Measurements from ENCODE around the gene ZNF750. TPM values are rescaled to one million over a fixed set of nuclear protein-coding genes. Genes with fewer than 3 reads are reported as not detected.

Gene ZNF750
- total and polyA plus RNA-seq, 10 of the 15 experiments (the other 5 are each of a cell fraction or from before 2014, with no cell fraction given), result 0.06 TPM; not detected in 9

DNA sequence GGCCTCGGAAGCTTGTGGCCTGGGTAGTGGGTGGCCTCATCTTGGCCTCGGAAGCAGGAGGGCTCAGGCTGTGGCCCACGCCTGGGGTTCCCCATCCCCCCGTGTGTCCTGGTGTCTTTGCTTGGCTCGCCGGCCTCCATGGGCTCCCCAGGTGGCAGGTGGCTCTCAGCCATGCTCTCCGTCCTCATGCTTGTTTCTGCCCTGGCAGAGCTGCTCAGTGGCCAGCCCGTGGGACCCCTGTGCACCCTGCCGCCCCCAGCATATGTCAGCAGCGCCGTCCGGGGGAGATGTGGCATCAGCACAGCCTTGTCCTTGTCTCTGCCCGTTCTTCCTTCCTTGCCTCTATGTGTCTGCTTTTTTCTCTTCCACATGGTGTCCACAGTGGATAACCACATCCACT is 49.4 kb downstream of the ZNF750 start:
- Histone ChIP-seq H3K4me3 (no peak overlapping the region), H3K27ac (ENCODE audit: control insufficient read depth, insufficient read depth) (no peak overlapping the region), H2AFZ (ENCODE audit: control insufficient read depth, low read depth, low read length) (no peak overlapping the region), H4K20me1 (ENCODE audit: control insufficient read depth, insufficient read depth) (no peaks in the 10 kb centered on the region), H3K36me3 (ENCODE audit: control insufficient read depth in 2 of 2, insufficient read depth in 2 of 2, low read length in 1 of 2) (no peaks in the 10 kb centered on the region; a peak in 2 of 4 replicates), H3K4me2 (ENCODE audit: control insufficient read depth, insufficient read depth) (no peak overlapping the region), H3K4me1 (ENCODE audit: control insufficient read depth, insufficient read depth, low read length) (peaks cover 8% of the 10 kb centered on the region; the same call in 1 of the 2 replicates), H3K9me3 (replicated peaks; ENCODE audit: control insufficient read depth, insufficient read depth, low read length) (no peaks in the 10 kb centered on the region), H3K9ac (ENCODE audit: control insufficient read depth, insufficient read depth, low read length) (no peak overlapping the region), H3K79me2 (ENCODE audit: control insufficient read depth, insufficient read depth, low read length) (no peaks in the 10 kb centered on the region), H3K27me3 (replicated peaks in 1 of 2; ENCODE audit: control insufficient read depth in 2 of 2, insufficient read depth in 2 of 2, low read length in 1 of 2) (no peaks in the 10 kb centered on the region)
- BruUV-seq (replicated peaks), result no TSS peak
- SMC1A ChIA-PET (ENCODE audit: uncharacterized antibody, unreplicated experiment), result no interaction called here
- CTCF ChIA-PET, result interaction anchor here (1.2 kb wide), 1 partner anchor 8 kb away, joined by 4 read pairs; no protein-coding TSS in a partner anchor
- POLR2A ChIA-PET, result no interaction called here
- DNase-seq (ENCODE audit: low read depth, low spot score) (no peak), ATAC-seq (no peak), FAIRE-seq (no peak)
- in situ Hi-C loops (cut with MboI) (no loop called here), intact Hi-C loops (cut with micrococcal nuclease; ENCODE audit: unreplicated experiment) (no loop called here)
- RAD21 ChIA-PET (ENCODE audit: unreplicated experiment), result interaction anchor here (1.0 kb wide), 1 partner anchor 126 kb away, joined by 3 read pairs; no protein-coding TSS in a partner anchor
- TF ChIP-seq, protein P1, sequence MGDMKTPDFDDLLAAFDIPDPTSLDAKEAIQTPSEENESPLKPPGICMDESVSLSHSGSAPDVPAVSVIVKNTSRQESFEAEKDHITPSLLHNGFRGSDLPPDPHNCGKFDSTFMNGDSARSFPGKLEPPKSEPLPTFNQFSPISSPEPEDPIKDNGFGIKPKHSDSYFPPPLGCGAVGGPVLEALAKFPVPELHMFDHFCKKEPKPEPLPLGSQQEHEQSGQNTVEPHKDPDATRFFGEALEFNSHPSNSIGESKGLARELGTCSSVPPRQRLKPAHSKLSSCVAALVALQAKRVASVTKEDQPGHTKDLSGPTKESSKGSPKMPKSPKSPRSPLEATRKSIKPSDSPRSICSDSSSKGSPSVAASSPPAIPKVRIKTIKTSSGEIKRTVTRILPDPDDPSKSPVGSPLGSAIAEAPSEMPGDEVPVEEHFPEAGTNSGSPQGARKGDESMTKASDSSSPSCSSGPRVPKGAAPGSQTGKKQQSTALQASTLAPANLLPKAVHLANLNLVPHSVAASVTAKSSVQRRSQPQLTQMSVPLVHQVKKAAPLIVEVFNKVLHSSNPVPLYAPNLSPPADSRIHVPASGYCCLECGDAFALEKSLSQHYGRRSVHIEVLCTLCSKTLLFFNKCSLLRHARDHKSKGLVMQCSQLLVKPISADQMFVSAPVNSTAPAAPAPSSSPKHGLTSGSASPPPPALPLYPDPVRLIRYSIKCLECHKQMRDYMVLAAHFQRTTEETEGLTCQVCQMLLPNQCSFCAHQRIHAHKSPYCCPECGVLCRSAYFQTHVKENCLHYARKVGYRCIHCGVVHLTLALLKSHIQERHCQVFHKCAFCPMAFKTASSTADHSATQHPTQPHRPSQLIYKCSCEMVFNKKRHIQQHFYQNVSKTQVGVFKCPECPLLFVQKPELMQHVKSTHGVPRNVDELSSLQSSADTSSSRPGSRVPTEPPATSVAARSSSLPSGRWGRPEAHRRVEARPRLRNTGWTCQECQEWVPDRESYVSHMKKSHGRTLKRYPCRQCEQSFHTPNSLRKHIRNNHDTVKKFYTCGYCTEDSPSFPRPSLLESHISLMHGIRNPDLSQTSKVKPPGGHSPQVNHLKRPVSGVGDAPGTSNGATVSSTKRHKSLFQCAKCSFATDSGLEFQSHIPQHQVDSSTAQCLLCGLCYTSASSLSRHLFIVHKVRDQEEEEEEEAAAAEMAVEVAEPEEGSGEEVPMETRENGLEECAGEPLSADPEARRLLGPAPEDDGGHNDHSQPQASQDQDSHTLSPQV (IDR thresholded peaks at IDR 0.05), result no peak
- TF ChIP-seq CHD1 (IDR thresholded peaks at IDR 0.05; ENCODE audit: low read depth, low read length) (no peak), KLF5 (IDR thresholded peaks at IDR 0.05; ENCODE audit: partially characterized antibody) (no peak), SIX5 (IDR thresholded peaks at IDR 0.05; ENCODE audit: low read depth, low read length, severe bottlenecking) (no peak), DPF2 (IDR thresholded peaks at IDR 0.05) (no peak), MTA2 (IDR thresholded peaks at IDR 0.05; ENCODE audit: low read depth) (no peak), TCF3 (IDR thresholded peaks at IDR 0.05; ENCODE audit: borderline replicate concordance, insufficient read depth, low read depth, low read length) (no peak)
- TF ChIP-seq, protein P2, sequence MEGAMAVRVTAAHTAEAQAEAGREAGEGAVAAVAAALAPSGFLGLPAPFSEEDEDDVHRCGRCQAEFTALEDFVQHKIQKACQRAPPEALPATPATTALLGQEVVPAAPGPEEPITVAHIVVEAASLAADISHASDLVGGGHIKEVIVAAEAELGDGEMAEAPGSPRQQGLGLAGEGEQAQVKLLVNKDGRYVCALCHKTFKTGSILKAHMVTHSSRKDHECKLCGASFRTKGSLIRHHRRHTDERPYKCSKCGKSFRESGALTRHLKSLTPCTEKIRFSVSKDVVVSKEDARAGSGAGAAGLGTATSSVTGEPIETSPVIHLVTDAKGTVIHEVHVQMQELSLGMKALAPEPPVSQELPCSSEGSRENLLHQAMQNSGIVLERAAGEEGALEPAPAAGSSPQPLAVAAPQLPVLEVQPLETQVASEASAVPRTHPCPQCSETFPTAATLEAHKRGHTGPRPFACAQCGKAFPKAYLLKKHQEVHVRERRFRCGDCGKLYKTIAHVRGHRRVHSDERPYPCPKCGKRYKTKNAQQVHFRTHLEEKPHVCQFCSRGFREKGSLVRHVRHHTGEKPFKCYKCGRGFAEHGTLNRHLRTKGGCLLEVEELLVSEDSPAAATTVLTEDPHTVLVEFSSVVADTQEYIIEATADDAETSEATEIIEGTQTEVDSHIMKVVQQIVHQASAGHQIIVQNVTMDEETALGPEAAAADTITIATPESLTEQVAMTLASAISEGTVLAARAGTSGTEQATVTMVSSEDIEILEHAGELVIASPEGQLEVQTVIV (IDR thresholded peaks at IDR 0.05; ENCODE audit: borderline replicate concordance, partially characterized antibody), result no peak
- TF ChIP-seq, protein P3, sequence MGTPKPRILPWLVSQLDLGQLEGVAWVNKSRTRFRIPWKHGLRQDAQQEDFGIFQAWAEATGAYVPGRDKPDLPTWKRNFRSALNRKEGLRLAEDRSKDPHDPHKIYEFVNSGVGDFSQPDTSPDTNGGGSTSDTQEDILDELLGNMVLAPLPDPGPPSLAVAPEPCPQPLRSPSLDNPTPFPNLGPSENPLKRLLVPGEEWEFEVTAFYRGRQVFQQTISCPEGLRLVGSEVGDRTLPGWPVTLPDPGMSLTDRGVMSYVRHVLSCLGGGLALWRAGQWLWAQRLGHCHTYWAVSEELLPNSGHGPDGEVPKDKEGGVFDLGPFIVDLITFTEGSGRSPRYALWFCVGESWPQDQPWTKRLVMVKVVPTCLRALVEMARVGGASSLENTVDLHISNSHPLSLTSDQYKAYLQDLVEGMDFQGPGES (IDR thresholded peaks at IDR 0.05), result no peak
- TF ChIP-seq, protein P4, sequence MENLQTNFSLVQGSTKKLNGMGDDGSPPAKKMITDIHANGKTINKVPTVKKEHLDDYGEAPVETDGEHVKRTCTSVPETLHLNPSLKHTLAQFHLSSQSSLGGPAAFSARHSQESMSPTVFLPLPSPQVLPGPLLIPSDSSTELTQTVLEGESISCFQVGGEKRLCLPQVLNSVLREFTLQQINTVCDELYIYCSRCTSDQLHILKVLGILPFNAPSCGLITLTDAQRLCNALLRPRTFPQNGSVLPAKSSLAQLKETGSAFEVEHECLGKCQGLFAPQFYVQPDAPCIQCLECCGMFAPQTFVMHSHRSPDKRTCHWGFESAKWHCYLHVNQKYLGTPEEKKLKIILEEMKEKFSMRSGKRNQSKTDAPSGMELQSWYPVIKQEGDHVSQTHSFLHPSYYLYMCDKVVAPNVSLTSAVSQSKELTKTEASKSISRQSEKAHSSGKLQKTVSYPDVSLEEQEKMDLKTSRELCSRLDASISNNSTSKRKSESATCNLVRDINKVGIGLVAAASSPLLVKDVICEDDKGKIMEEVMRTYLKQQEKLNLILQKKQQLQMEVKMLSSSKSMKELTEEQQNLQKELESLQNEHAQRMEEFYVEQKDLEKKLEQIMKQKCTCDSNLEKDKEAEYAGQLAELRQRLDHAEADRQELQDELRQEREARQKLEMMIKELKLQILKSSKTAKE (IDR thresholded peaks at IDR 0.05; ENCODE audit: low read depth, poor library complexity, severe bottlenecking), result no peak
- WGBS (ENCODE audit: insufficient coverage, insufficient replicate concordance, low lambda C conversion rate, missing lambda C conversion rate), result 92% methylated on average over 13 of the region's 13 CpGs
